IMR-90 (cell line): ENCODE measurements around the gene RIMKLA. TPM values are rescaled to one million over a fixed set of nuclear protein-coding genes. Genes with fewer than 3 reads are reported as not detected.

Source experiments
- ATAC-seq: fragments of 200-7000 bp; cut with Tn5 transposase; 2 replicates; pipeline ENCODE4 v1.9.1; 2020; ENCODE audit warnings: low read depth, mild to moderate bottlenecking, moderate library complexity
- BruUV-seq: library from RNA; stranded (reverse); fragments of 400-500 nt; replicated peaks from 2 replicates; lab custom pipeline; 2021; lab: Mats Ljungman, UMichigan
- CTCF ChIA-PET: fragments of 300-600 bp; formaldehyde crosslinking; extraction: SDS; loops from one replicate; lab custom pipeline; 2021; ENCODE audit warnings: antibody characterized with exemption; lab: Yijun Ruan, JAX
- POLR2A ChIA-PET: fragments of 300-600 bp; sonication (Branson Sonifier 250); formaldehyde crosslinking; loops from one replicate; lab custom pipeline; 2022; ENCODE audit warnings: antibody characterized with exemption; ENCODE audit not compliant: unreplicated experiment; lab: Charles Lee
- DNase-seq: peaks from one replicate; pipeline ENCODE4 v3.0.0; 2013
- H2AFZ ChIP-seq: replicated peaks from 2 replicates; pipeline ENCODE3; 2013; ENCODE audit warnings: low read length, mild to moderate bottlenecking; ENCODE audit not compliant: poor library complexity
- H2AK5ac ChIP-seq: 2 replicates; pipeline ENCODE4 v1.6.1; 2013; ENCODE audit warnings: low read depth, low read length, inconsistent platforms
- H2AK9ac ChIP-seq: replicated peaks from 2 replicates; pipeline ENCODE3; 2013; ENCODE audit warnings: mild to moderate bottlenecking, low read depth, low read length, moderate library complexity; ENCODE audit not compliant: poor library complexity
- H2BK120ac ChIP-seq: 2 replicates; pipeline ENCODE4 v1.6.1; 2013; ENCODE audit warnings: low read depth, low read length, inconsistent platforms
- H2BK15ac ChIP-seq: 3 replicates; pipeline ENCODE4 v1.6.1; 2013; ENCODE audit warnings: low read depth, low read length, inconsistent platforms
- H2BK20ac ChIP-seq: 2 replicates; pipeline ENCODE4 v1.6.1; 2013; ENCODE audit warnings: low read depth, mild to moderate bottlenecking, inconsistent platforms, low read length, moderate library complexity
- H2BK5ac ChIP-seq: 2 replicates; pipeline ENCODE4 v1.6.1; 2013; ENCODE audit warnings: mild to moderate bottlenecking, low read depth, low read length, inconsistent platforms; ENCODE audit not compliant: poor library complexity, severe bottlenecking
- H3K14ac ChIP-seq: replicated peaks from 2 replicates; pipeline ENCODE4 v1.6.1; 2013; ENCODE audit warnings: low read depth, low read length, inconsistent platforms
- H3K18ac ChIP-seq: 2 replicates; pipeline ENCODE4 v1.6.1; 2013; ENCODE audit warnings: low read depth, low read length, control low read depth
- H3K23ac ChIP-seq: 2 replicates; pipeline ENCODE4 v1.6.1; 2013; ENCODE audit warnings: low read depth, low read length, inconsistent platforms
- H3K27ac ChIP-seq: 2 replicates; pipeline ENCODE4 v1.5.1; 2013; ENCODE audit warnings: mild to moderate bottlenecking, control low read depth, low read length; ENCODE audit not compliant: insufficient read depth
- H3K27me3 ChIP-seq: 2 replicates; pipeline ENCODE4 v1.6.1; 2013; ENCODE audit warnings: low read length; ENCODE audit not compliant: control insufficient read depth, insufficient read depth
- H3K36me3 ChIP-seq: 2 replicates; pipeline ENCODE4 v1.6.1; 2013; ENCODE audit warnings: low read length, mixed read lengths; ENCODE audit not compliant: control insufficient read depth, insufficient read depth
- H3K4ac ChIP-seq: 2 replicates; pipeline ENCODE4 v1.6.1; 2013; ENCODE audit warnings: low read depth, low read length, inconsistent platforms
- H3K4me1 ChIP-seq: 2 replicates; pipeline ENCODE4 v1.6.1; 2013; ENCODE audit warnings: low read length, mixed read lengths; ENCODE audit not compliant: control insufficient read depth, insufficient read depth
- H3K4me2 ChIP-seq: 2 replicates; pipeline ENCODE4 v1.6.1; 2013; ENCODE audit warnings: low read depth, mild to moderate bottlenecking, control low read depth, low read length, moderate library complexity
- H3K4me3 ChIP-seq: 2 replicates; pipeline ENCODE4 v1.5.1; 2013; ENCODE audit warnings: low read depth, mild to moderate bottlenecking, control low read depth, low read length, moderate library complexity; ENCODE audit not compliant: insufficient read depth
- H3K56ac ChIP-seq: 2 replicates; pipeline ENCODE4 v1.6.1; 2013; ENCODE audit warnings: low read length, inconsistent platforms; ENCODE audit not compliant: insufficient read depth; ENCODE audit errors: extremely low read depth
- H3K79me1 ChIP-seq, 2 experiments: 2 replicates each; pipeline ENCODE4 v1.6.1; 2013; ENCODE audit warnings: low read length in 2 of 2, inconsistent platforms in 1 of 2, low read depth in 1 of 2
- H3K9ac ChIP-seq: 2 replicates; pipeline ENCODE4 v1.6.1; 2013; ENCODE audit warnings: low read depth, low read length, control low read depth
- H3K9me1 ChIP-seq: 2 replicates; pipeline ENCODE4 v1.6.1; 2013; ENCODE audit warnings: low read length, inconsistent platforms; ENCODE audit not compliant: insufficient read depth
- H3K9me3 ChIP-seq: 2 replicates; pipeline ENCODE4 v1.6.1; 2013; ENCODE audit warnings: low read length; ENCODE audit not compliant: control insufficient read depth, insufficient read depth
- H4K20me1 ChIP-seq: 2 replicates; pipeline ENCODE4 v1.6.1; 2013; ENCODE audit warnings: low read length, inconsistent platforms; ENCODE audit not compliant: insufficient read depth
- H4K5ac ChIP-seq: 2 replicates; pipeline ENCODE4 v1.6.1; 2013; ENCODE audit warnings: mild to moderate bottlenecking, low read depth, low read length, control low read depth
- H4K8ac ChIP-seq, 2 experiments: 2 replicates each; pipeline ENCODE4 v1.6.1; 2013; ENCODE audit warnings: low read depth in 2 of 2, low read length in 2 of 2, control low read depth in 1 of 2, inconsistent platforms in 1 of 2
- H4K91ac ChIP-seq: 2 replicates; pipeline ENCODE4 v1.6.1; 2013; ENCODE audit warnings: low read depth, low read length, inconsistent platforms; ENCODE audit not compliant: insufficient read depth
- CHD1 ChIP-seq: IDR thresholded peaks from 2 replicates; pipeline ENCODE4 v1.6.1; 2012; ENCODE audit warnings: low read depth, low read length, improper control_type of control experiment
- MAFK ChIP-seq: IDR thresholded peaks from 2 replicates; pipeline ENCODE4 v1.6.1; 2012; ENCODE audit warnings: low read depth, low read length, improper control_type of control experiment
- POLR2A ChIP-seq: IDR thresholded peaks from 2 replicates; pipeline ENCODE4 v1.6.1; 2012; ENCODE audit warnings: mild to moderate bottlenecking, low read depth, low read length
- RFX5 ChIP-seq: IDR thresholded peaks from 2 replicates; pipeline ENCODE4 v1.8.0; 2012; ENCODE audit warnings: low read depth, mild to moderate bottlenecking, low read length, moderate library complexity
- WGBS, 2 experiments: methylation state at CpG; one replicate each; pipeline versions ENCODE4 v1.1.5 to v1.1.7; 2013; ENCODE audit warnings: missing lambda C conversion rate in 2 of 2; ENCODE audit not compliant: insufficient read length in 1 of 2; ENCODE audit errors: extremely low coverage in 2 of 2; 5-methylcytosine and 5-hydroxymethylcytosine counted together
- dilution Hi-C: fragments of 300-500 bp; cut with HindIII; formaldehyde crosslinking; loops from one replicate; pipeline ENCODE4 v1.14.3; 2018; ENCODE audit warnings: low sequenced_read_pairs; ENCODE audit not compliant: unreplicated experiment
- in situ Hi-C: fragments of 300-500 bp; cut with MboI; formaldehyde crosslinking; loops from 3 replicates; pipeline ENCODE4 v1.14.3; 2019; ENCODE audit warnings: low sequenced_read_pairs, inconsistent platforms, mixed read lengths
- intact Hi-C: fragments of 100-400 bp; cut with micrococcal nuclease; formaldehyde crosslinking; loops from 2 replicates; pipeline ENCODE4 v1.10.0; 2022
- polyA plus RNA-seq, 3 experiments: library from polyadenylated mRNA; depleted of rRNA; stranded (reverse); fragments of >200 nt; gene quantifications; 2 replicates each; pipeline ENCODE4 v1.2.3, GENCODE V29; 2012; ENCODE audit warnings: low replicate concordance in 1 of 3
- total RNA-seq: library from RNA; depleted of rRNA; stranded (reverse); fragments of >200 nt; gene quantifications from 2 replicates; pipeline ENCODE4 v1.2.3, GENCODE V29; 2012
- TF ChIP-seq, protein P1 (sequence below): conservative IDR thresholded peaks from 2 replicates; pipeline ENCODE4 v1.5.1; 2012; ENCODE audit warnings: mild to moderate bottlenecking, low read depth, low read length, improper control_type of control experiment

RIMKLA gene
- total and polyA plus RNA-seq, 2 of the 4 experiments (the other 2 are of a cell fraction), result not detected

DNA sequence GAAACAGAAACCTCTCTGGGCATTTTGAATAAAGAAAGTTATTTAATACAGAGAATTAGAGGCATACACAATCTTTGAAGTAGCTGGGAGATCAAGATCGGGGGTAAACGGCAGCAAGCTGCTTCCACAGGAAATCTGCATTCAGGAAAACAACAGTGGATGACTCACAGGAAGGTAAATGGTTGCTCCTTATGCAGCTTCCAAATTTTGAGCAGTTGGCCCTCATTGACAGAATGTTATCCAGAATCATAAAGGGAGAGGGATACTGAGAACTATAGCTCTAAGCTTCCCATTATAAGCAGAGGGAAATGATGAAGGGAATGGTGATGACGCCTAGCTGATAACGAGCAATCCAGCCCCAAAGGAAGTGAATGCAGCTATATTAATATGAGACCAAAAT, 46.6 kb downstream of the RIMKLA start:
- H3K56ac ChIP-seq, result no peak overlapping the region
- H2AK5ac ChIP-seq, result no peak overlapping the region
- no peaks in the 10 kb centered on the region for H3K9me1 ChIP-seq
- H2BK20ac ChIP-seq, result no peak overlapping the region
- ChIA-PET POLR2A (no interaction called here), CTCF (no interaction called here)
- no peaks in the 10 kb centered on the region for H3K4me1 ChIP-seq
- H3K79me1 ChIP-seq, result no peaks in the 10 kb centered on the region
- no peak overlapping the region for H2BK120ac ChIP-seq
- no peak overlapping the region for H2AK9ac ChIP-seq
- H4K91ac ChIP-seq, result no peak overlapping the region
- no peak overlapping the region for H4K5ac ChIP-seq
- H3K18ac ChIP-seq, result no peak overlapping the region
- intact Hi-C loops, result no loop called here
- in situ Hi-C loops, result no loop called here
- no peak overlapping the region for H2BK5ac ChIP-seq
- no peaks in the 10 kb centered on the region for H3K9me3 ChIP-seq
- no peak overlapping the region for H3K4me3 ChIP-seq
- dilution Hi-C loops, result no loop called here
- TF ChIP-seq RFX5 (no peak), CHD1 (no peak), POLR2A (no peak), MAFK (no peak)
- TF ChIP-seq, protein P1, sequence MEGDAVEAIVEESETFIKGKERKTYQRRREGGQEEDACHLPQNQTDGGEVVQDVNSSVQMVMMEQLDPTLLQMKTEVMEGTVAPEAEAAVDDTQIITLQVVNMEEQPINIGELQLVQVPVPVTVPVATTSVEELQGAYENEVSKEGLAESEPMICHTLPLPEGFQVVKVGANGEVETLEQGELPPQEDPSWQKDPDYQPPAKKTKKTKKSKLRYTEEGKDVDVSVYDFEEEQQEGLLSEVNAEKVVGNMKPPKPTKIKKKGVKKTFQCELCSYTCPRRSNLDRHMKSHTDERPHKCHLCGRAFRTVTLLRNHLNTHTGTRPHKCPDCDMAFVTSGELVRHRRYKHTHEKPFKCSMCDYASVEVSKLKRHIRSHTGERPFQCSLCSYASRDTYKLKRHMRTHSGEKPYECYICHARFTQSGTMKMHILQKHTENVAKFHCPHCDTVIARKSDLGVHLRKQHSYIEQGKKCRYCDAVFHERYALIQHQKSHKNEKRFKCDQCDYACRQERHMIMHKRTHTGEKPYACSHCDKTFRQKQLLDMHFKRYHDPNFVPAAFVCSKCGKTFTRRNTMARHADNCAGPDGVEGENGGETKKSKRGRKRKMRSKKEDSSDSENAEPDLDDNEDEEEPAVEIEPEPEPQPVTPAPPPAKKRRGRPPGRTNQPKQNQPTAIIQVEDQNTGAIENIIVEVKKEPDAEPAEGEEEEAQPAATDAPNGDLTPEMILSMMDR, result no peak
- H2AFZ ChIP-seq, result no peak overlapping the region
- DNase-seq, result no peak
- ATAC-seq, result no peak
- H3K4me2 ChIP-seq, result no peak overlapping the region
- no peak overlapping the region for H4K8ac ChIP-seq
- no peak overlapping the region for H3K27ac ChIP-seq
- no CpG with 5 or more reads among the region's 4 CpGs for WGBS, 2 experiments
- H3K27me3 ChIP-seq, result peaks cover 9% of the 10 kb centered on the region
- H3K23ac ChIP-seq, result no peak overlapping the region
- no TSS peak for BruUV-seq
- no peaks in the 10 kb centered on the region for H3K36me3 ChIP-seq
- no peak overlapping the region for H3K4ac ChIP-seq
- H3K9ac ChIP-seq, result no peak overlapping the region
- no peaks in the 10 kb centered on the region for H4K20me1 ChIP-seq
- no peak overlapping the region for H3K14ac ChIP-seq
- no peak overlapping the region for H2BK15ac ChIP-seq
